GM21423 (cell line): ENCODE data around the gene OTOP3.
A peak's percentile ranks its signal among the peaks of the same experiment; 100 is the strongest.
"Not testable (repeated sequence)": the region's sequence is repeated elsewhere in the genome, so short reads cannot be mapped to it uniquely, and the experiment has no call there.

ENCODE experiments used
- ATAC-seq: cut with Tn5 transposase; IDR thresholded peaks from one replicate; pipeline ENCODE4 v1.9.1; 2021; ENCODE audit warnings: mild to moderate bottlenecking, moderate library complexity; ENCODE audit not compliant: unreplicated experiment

The OTOP3 gene

DNA sequence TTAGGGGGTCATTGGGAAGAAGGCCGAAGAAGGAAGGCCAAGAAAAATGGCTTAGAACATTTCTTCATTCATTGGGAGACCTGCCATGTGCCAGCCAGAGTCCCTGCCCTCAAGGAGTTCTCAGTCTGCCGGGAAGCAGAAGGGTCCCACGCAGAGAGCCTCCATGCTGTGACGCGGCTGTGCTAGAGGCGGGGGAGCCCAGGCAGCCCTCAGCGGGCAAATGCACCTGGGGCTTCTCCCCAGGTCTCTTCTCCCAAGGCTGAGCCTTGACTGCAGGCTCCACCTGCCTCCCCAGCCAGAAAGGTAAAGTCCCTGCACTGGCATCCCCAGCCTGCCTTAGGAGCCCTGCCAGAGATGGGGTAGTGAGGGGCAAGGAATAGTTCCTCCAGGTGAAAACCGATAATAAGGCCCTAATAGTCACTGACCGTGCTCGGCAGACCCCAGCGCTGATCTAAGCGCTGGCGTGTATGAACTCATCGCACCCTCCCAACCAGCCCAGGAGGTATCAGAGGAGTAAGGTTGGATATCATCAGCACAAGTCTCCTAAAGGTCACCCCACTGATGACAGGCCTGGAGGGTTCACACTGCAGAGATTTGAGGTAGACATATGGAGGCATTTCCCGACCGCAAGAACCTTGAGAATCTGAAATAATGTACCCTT lies 45.8 kb downstream of the OTOP3 start:
- ATAC-seq: no peak

DNA sequence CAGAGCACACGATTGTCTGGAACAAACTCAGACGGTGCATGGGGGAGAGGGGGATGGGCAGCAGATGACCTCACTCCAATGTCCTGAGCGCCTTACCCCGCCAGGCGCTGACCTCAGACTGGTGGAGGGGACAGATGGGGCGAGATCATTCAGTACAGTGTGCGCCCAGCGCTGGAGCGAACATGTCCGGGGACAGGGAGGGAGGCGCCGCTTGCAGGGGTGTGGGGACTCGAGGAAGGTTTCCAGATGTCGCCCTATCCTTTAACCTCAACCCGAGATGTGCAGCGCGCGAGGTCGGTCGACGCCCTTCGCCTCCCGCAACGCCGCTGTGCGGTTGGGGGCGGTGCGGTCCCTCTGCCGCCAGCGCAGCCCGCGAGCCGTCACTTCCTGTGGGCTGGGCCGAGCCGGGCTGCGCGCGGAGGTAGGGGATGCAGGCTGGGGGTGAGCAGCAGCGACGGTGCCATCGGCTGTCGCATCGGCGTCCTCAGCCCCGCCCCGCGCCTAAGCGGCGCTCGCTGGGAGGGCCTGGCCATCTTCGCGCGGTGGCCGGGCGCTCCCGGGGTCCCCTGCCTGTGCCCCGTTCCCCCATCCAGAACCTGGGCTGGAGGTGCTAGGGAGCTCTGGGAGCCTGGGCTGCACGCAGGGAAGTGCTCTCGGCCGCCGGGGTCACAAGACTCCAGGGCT lies 46.4 kb downstream of the OTOP3 start:
- peak; percentile 75 for ATAC-seq

DNA sequence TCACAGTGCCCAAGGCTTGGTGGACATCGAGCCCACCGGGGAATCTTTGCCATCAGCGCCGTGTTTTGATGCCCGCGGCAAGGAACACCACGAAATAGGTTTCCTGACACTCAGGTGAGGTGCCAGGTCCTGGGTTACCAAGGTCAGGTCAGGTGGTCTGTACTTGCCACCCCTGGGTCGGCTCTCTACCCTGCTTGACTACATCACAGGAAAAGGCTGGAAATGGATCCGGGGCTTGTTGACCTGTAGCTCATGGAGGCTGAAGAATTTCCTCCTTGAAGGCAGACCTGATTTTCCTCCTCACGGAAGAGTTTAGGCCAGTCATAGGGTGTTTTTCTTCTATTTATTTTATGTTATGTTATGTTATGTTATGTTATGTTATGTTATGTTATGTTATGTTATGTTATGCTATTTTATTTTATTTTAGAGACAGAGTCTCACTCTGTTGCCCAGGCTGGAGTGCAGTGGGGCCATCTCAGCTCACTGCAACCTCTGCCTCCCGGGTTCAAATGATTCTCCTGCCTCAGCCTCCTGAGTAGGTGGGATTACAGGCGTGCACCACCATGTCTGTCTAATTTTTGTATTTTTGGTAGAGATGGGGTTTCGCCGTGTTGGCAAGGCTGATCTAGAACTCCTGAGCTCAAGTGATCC lies 47.1 kb downstream of the OTOP3 start:
- ATAC-seq: not testable (repeated sequence)

DNA sequence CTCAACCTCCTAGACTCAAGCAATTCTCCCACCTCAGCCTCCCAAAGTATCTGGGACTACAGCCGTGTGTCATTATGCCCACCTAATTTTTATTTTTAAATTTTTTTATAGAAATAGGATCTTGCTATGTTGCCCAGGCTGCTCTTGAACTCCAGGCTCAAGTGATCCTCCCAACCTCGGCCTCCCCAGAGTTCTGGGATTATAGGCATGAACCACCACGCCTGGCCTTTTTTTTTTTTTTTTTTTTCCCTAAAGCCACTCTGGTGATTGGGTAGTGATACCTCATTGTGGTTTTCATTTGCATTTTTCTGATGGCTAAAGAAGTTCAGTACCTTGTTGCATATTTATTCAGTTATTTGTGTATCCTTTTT lies 50.5 kb downstream of the OTOP3 start:
- ATAC-seq: no peak

DNA sequence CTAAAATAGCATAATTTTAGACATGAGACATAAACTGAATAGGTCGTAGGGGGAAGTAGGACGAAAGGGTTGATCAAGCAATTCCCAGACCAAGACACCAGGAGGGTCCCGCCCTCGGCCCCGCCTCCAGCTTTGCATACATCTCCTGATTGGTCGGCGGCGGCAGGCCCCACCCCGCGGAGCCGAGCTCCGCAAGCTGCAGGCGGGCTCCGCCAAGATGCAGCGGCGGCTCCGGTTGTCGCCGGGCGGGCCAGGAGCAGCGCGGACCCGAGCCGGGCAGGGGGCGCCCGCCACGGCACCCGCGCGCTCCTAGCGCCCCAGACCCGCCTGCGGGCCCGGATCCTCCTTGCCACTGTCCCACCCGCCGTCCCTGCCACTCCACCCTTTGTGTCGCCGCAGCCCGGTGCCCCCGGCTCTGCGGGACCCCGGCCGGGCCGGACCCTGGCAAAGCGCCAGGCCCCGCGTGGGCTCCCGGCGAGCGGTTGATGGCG lies 51.8 kb downstream of the OTOP3 start, which contains the start of gene CDR2L:
CDR2L (plus strand) TSS at position 215 of the 491 bp plus-strand sequence. CDS start 412 bp downstream, outside the sequence.
- peak; percentile 94 for ATAC-seq

DNA sequence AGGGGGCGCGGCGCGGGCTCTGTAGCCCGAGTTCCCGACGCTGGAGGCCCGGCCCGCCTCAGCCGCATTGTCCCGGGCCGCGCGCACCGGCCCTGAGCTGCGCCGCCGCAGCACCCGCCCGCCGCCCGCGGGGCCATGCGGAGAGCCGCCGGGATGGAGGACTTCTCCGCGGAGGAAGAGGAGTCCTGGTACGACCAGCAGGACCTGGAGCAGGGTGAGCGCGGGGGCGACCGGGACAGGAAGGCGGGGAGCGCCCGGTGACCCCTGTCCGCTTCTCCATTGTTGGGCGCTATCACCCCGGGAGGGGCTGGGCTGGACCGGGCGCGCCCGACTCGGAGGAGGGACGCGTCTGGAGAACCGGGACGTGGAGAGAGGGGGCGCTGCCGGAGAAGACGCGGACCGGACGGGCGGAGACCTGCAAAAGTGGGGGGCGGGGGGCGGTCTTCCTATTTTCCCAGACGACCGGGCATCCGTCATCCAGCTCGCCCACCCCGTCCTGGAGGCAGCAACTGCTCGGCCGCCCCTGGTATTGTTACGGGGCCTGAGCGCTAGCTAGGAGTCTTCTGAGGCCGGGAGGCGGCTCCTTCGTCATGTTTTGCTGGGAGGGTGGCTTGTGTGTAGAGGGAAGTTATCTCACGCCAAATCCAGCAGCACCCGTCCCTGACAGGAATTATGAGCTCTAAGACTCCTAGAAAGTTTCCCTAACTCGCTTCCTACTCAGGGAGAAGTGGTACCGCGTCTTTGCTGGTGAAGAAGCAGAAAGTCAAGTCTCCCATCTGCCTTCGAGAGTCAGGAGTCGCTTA lies 52.4 kb downstream of the OTOP3 start:
- ATAC-seq: peak; percentile 32

DNA sequence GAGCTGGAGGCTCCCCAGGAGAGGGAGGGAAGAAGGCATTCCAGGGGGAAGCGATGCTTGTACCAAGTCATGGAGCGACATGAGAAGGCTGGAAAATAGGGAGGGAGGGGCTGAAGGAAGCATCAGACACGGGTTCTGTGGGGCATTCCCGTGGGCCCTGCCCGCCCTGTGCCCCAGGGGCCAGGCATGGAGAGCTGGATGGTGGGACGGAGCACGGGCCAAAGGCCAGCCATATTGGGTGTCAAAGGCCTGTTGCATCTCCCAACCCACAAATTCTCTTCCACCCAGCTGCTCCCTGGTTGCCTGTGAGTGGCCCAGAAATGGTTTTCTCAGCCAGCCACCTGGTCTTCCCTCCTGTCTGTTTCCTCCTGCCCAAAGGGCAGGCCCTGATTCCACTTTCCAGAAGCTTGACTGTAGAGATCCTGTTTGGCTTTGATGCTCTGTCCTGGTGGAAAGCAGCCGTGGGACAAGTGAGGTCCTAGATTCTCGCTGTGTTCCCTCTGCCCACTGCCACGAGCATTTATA lies 54.9 kb downstream of the OTOP3 start:
- no peak for ATAC-seq

DNA sequence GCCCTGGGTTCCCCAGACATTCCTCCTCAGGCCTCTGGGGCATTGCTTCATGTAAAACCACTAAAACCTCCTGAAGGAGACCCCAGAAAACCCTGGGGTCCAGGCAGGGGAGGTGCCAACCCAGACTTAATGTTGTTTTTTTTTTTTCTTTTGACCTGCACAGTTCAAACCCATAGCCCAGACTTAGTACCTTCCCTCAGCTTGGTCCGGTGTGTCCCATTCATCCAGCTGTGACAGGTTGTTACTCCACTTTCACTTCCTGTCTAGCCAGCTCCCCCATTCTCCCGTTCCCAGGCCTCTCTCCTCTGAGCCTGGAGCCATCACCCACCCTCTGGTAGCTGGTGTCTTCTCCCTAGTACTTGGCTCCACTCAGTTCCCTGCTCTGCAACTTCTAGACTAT lies 56.5 kb downstream of the OTOP3 start:
- no peak for ATAC-seq

DNA sequence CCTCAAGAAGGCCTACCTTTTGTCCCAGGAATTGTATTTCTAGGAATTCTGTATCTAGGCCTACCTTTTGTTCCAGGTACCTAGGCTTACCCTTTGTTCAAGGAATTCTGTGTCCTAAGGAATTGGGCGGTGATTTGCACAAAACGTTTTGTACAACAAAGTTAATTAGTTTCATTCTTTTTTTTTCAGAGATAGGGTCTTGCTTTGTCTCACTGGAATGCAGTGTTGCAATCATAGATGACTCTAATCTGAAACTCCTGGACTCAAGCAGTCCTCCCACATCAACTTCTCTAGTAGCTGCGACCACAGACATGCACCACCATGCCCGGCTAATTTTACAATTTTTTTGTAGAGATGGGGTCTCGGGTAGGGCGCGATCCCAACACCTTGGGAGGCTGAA lies 58.7 kb downstream of the OTOP3 start:
- ATAC-seq: no peak

DNA sequence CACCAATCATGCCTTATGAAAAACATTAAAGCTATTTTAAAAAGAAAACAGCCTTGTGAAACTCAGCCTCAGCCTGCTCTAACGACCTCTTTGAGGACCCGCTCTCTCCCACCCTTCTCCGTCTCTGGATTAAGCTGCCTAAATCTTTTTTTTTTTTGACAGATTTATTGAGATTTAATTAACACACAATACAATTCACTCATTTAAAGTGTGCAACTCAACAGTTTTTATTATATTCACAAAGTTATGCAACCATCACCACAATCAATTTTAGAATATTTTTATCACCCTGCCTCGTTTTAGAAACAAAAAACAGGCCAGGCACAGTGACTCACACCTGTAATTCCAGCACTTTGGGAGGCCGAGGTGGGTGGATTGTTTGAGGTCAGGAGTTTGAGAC lies 60.1 kb downstream of the OTOP3 start:
- no peak for ATAC-seq

DNA sequence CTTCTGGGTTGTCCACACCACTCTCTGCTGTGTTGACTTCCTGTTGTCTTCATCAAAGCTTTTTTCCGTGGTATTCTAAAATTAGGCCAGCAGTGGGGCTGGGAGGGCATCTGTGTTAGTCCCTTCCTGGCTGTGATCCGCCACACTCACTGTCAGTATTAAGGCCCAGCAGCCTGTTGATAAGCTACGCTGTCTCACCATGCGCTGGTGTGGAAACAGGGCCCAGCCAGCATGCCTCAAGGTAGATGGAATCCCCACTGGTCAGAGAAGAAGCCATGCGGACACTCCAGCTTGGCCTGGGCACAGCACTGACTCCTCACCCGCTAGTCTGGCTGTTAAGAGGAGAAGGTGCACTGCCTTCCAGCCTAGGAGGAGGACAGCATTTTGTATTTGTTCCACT lies 63.1 kb downstream of the OTOP3 start:
- no peak for ATAC-seq

DNA sequence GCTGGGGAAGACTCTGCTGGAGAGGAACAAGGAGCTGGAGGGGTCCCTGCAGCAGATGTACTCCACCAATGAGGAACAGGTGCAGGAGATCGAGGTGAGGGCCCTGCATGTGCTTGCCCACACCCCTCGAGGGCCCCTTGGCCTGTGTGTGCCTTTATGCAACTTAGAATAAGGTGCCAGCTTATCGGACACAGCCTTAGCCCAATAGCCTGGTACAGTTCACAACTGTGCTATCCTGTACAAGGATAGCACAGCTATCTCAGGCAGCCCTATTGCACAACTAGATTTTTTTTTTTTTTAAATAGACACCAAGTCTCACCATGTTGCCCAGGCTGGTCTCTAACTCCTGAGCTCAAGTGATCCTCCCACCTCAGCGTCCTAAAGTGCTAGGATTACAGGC lies 63.8 kb downstream of the OTOP3 start:
- no peak for ATAC-seq
